Ovary (tissue), 3 donors: ENCODE results near the gene CTPS2.

ENCODE experiments used
- CTCF ChIP-seq, 3 donors: fragments of 450-650 bp in 2 of 3; fragments of 200-600 bp in 1 of 3; IDR thresholded peaks; one replicate each; pipeline versions ENCODE4 v1.5.1 to v1.8.0; 2016 to 2022; ENCODE audit warnings: antibody characterized with exemption in 3 of 3, mild to moderate bottlenecking in 1 of 3
- EP300 ChIP-seq: sonication (generic); formaldehyde crosslinking; IDR thresholded peaks from one replicate; pipeline ENCODE4 v1.6.1; 2017; ENCODE audit warnings: antibody characterized with exemption
- POLR2A ChIP-seq: fragments of 450-650 bp; IDR thresholded peaks from one replicate; pipeline ENCODE4 v1.6.1; 2017; ENCODE audit warnings: antibody characterized with exemption, mild to moderate bottlenecking, moderate library complexity
- donor health status: DM: no; HTN: no; CAD: no.

- TF ChIP-seq CTCF (IDR thresholded peaks at IDR 0.05) (no peak), EP300 (no peak), POLR2A (no peak)
These were observed 71.6 kb downstream of the CTPS2 start for GRCh38 chrX:16640823-16641222.
